Endothelial cell of umbilical vein (primary cell): ENCODE data around the gene ISM2. TPM values are rescaled to one million over a fixed set of nuclear protein-coding genes. Genes with fewer than 3 reads are reported as not detected.

Experiments used
- BruUV-seq: library from RNA; stranded (reverse); fragments of 400-500 nt; replicated peaks from 2 replicates; lab custom pipeline; 2021; lab: Mats Ljungman, UMichigan
- CTCF ChIA-PET: fragments of 300-600, 350-600 bp; sonication (Branson Sonifier 250); formaldehyde crosslinking; loops from one replicate; lab custom pipeline; 2021; ENCODE audit warnings: antibody characterized with exemption, inconsistent platforms; lab: Charles Lee
- POLR2A ChIA-PET: fragments of 300-600, 350-600 bp; sonication (Branson Sonifier 250); formaldehyde crosslinking; loops from one replicate; lab custom pipeline; 2021; ENCODE audit warnings: antibody characterized with exemption, inconsistent platforms; lab: Charles Lee
- DNase-seq: peaks from one replicate; pipeline ENCODE4 v3.0.0-alpha.2; 2011; ENCODE audit warnings: low read depth, low spot score
- FAIRE-seq: peaks from 2 replicates; lab custom pipeline; 2011; peaks lifted over from hg19 to GRCh38; lab: Jason Lieb, UNC
- H2AFZ ChIP-seq: 2 replicates; pipeline ENCODE4 v1.6.0; 2012; ENCODE audit warnings: low read depth, low read length, control low read depth, inconsistent platforms
- H3K27ac ChIP-seq: 2 replicates; pipeline ENCODE4 v1.5.1; 2011; ENCODE audit warnings: low read depth, mild to moderate bottlenecking, control low read depth, low read length, moderate library complexity; ENCODE audit not compliant: insufficient read depth
- H3K27me3 ChIP-seq, 2 experiments: 2 replicates each; pipeline versions ENCODE4 v1.6.0 to v1.6.1; 2011; ENCODE audit warnings: low read length in 2 of 2, mixed read lengths in 1 of 2; ENCODE audit not compliant: control insufficient read depth in 2 of 2, insufficient read depth in 2 of 2
- H3K36me3 ChIP-seq, 2 experiments: 2 replicates in 1 of 2; 3 replicates in 1 of 2; pipeline ENCODE4 v1.5.1; 2011; ENCODE audit warnings: low read length in 2 of 2, mild to moderate bottlenecking in 1 of 2, moderate library complexity in 1 of 2; ENCODE audit not compliant: control insufficient read depth in 2 of 2, insufficient read depth in 2 of 2; ENCODE audit errors: extremely low read depth in 1 of 2
- H3K4me1 ChIP-seq: 3 replicates; pipeline ENCODE4 v1.5.1; 2011; ENCODE audit warnings: mild to moderate bottlenecking, low read length; ENCODE audit not compliant: control insufficient read depth, insufficient read depth; ENCODE audit errors: extremely low read depth
- H3K4me2 ChIP-seq: 2 replicates; pipeline ENCODE4 v1.6.1; 2011; ENCODE audit warnings: low read length, control low read depth, mixed read lengths; ENCODE audit not compliant: insufficient read depth
- H3K4me3 ChIP-seq, 3 experiments: fragments of 200-600 bp in 1 of 3; sonication (generic), shearing (Covaris generic) in 1 of 3; replicated peaks in 1 of 3; 2 replicates each; pipeline ENCODE4 v1.5.1; 2011 to 2016; ENCODE audit warnings: control low read depth in 3 of 3, low read length in 3 of 3, mild to moderate bottlenecking in 2 of 3, inconsistent platforms in 1 of 3, low read depth in 1 of 3, moderate library complexity in 1 of 3; ENCODE audit not compliant: insufficient read depth in 1 of 3
- H3K79me2 ChIP-seq: 2 replicates; pipeline ENCODE4 v1.6.0; 2012; ENCODE audit warnings: low read length, inconsistent platforms; ENCODE audit not compliant: control insufficient read depth, insufficient read depth
- H3K9ac ChIP-seq: replicated peaks from 2 replicates; pipeline ENCODE3; 2011; ENCODE audit warnings: low read length, control low read depth; ENCODE audit not compliant: insufficient read depth; ENCODE audit errors: extremely low read depth
- H3K9me1 ChIP-seq: replicated peaks from 3 replicates; pipeline ENCODE4 v1.6.0; 2011; ENCODE audit warnings: mild to moderate bottlenecking, low read length; ENCODE audit not compliant: control insufficient read depth, insufficient read depth; ENCODE audit errors: extremely low read depth
- H3K9me3 ChIP-seq: replicated peaks from 2 replicates; pipeline ENCODE4 v1.5.1; 2012; ENCODE audit warnings: low read length, inconsistent platforms; ENCODE audit not compliant: control insufficient read depth, insufficient read depth
- H4K20me1 ChIP-seq: replicated peaks from 2 replicates; pipeline ENCODE3; 2011; ENCODE audit warnings: mild to moderate bottlenecking, low read length; ENCODE audit not compliant: control insufficient read depth, insufficient read depth; ENCODE audit errors: extremely low read depth
- CTCF ChIP-seq, 2 donors: IDR thresholded peaks; 1 replicate in 1 of 2; 2 replicates in 1 of 2; pipeline ENCODE4 v1.5.1; 2011; ENCODE audit warnings: low read length in 2 of 2, mild to moderate bottlenecking in 2 of 2, moderate library complexity in 2 of 2, control low read depth in 1 of 2, inconsistent platforms in 1 of 2, low read depth in 1 of 2; ENCODE audit not compliant: insufficient read depth in 1 of 2; ENCODE audit errors: extremely low read depth in 1 of 2
- EZH2 ChIP-seq: IDR thresholded peaks from 2 replicates; pipeline ENCODE4 v1.6.1; 2012; ENCODE audit warnings: borderline replicate concordance, low read depth, mild to moderate bottlenecking, moderate library complexity, low read length, inconsistent platforms; ENCODE audit not compliant: severe bottlenecking
- FOS ChIP-seq: IDR thresholded peaks from 2 replicates; pipeline ENCODE4 v1.6.1; 2011; ENCODE audit warnings: mild to moderate bottlenecking, low read length, moderate library complexity, borderline replicate concordance; ENCODE audit not compliant: insufficient read depth
- GATA2 ChIP-seq: IDR thresholded peaks from 2 replicates; pipeline ENCODE4 v1.7.0; 2011; ENCODE audit warnings: low read depth, mild to moderate bottlenecking, moderate library complexity, mixed read lengths, low read length; ENCODE audit not compliant: insufficient read length, insufficient read depth
- JUN ChIP-seq: IDR thresholded peaks from 2 replicates; pipeline ENCODE4 v1.6.1; 2011; ENCODE audit warnings: borderline replicate concordance, low read depth; ENCODE audit not compliant: insufficient read length, insufficient read depth
- MAX ChIP-seq: IDR thresholded peaks from 2 replicates; pipeline ENCODE4 v1.6.1; 2011; ENCODE audit not compliant: insufficient read depth, insufficient read length
- MYC ChIP-seq: IDR thresholded peaks from one replicate; pipeline ENCODE4 v1.6.1; 2011; ENCODE audit warnings: mild to moderate bottlenecking, low read depth, low read length
- POLR2A ChIP-seq: IDR thresholded peaks from 2 replicates; pipeline ENCODE4 v1.6.1; 2012; ENCODE audit warnings: low read depth, mild to moderate bottlenecking, control low read depth, low read length
- POLR2AphosphoS5 ChIP-seq: IDR thresholded peaks from 2 replicates; pipeline ENCODE4 v1.6.1; 2012; ENCODE audit warnings: low read depth, mild to moderate bottlenecking, control low read depth, low read length, moderate library complexity; ENCODE audit not compliant: insufficient read depth
- dilution Hi-C: fragments of 300-500 bp; cut with MboI; formaldehyde crosslinking; loops from one replicate; pipeline ENCODE4 v1.15.0; 2019; ENCODE audit warnings: low sequenced_read_pairs; ENCODE audit not compliant: extremely low pct_ligation_motif_present
- intact Hi-C: fragments of 100-400 bp; cut with micrococcal nuclease; formaldehyde crosslinking; loops from one replicate; pipeline ENCODE4 v1.10.0; 2022
- polyA plus RNA-seq, 4 experiments: library from polyadenylated mRNA; depleted of rRNA in 3 of 4; stranded (reverse) in 3 of 4; unstranded in 1 of 4; fragments of >200 nt; gene quantifications; 2 replicates each; pipeline versions ENCODE4 v1.2.1 to v1.2.3, GENCODE V29; 2011 to 2012; ENCODE audit warnings: missing spikeins in 1 of 4
- total RNA-seq: library from RNA; stranded (reverse); gene quantifications from 2 replicates; pipeline ENCODE4 v1.2.3, GENCODE V29; 2021

The ISM2 gene
- total and polyA plus RNA-seq, 2 donors (not counting 3 experiments of a cell fraction or from before 2014, with no cell fraction given) = not detected

GRCh38 chr14:77478029-77478428 is 20.6 kb downstream of the ISM2 start:
- POLR2A ChIA-PET = no interaction called here
- CTCF ChIA-PET = interaction anchor here (0.8 to 1.8 kb wide), 2 partner anchors 12 to 19 kb away, joined by 3 to 5 read pairs; no protein-coding TSS in a partner anchor

GRCh38 chr14:77475432-77476115 is 23.0 kb downstream of the ISM2 start:
- no peak overlapping the region for H3K4me3 ChIP-seq
- no peaks in the 10 kb centered on the region for H3K36me3 ChIP-seq
- no peaks in the 10 kb centered on the region for H3K9me3 ChIP-seq
- DNase-seq (no peak), FAIRE-seq (no peak)
- no peaks in the 10 kb centered on the region for H3K4me1 ChIP-seq
- no peak overlapping the region for H2AFZ ChIP-seq
- H3K79me2 ChIP-seq = no peaks in the 10 kb centered on the region
- H3K27me3 ChIP-seq = peaks cover 0 to 2% of the 10 kb centered on the region in 2 experiments
- no peaks in the 10 kb centered on the region for H3K9me1 ChIP-seq
- H4K20me1 ChIP-seq = no peaks in the 10 kb centered on the region
- H3K27ac ChIP-seq = no peak overlapping the region
- ChIA-PET POLR2A (no interaction called here), CTCF (interaction anchor here (1.8 to 1.9 kb wide), 3 partner anchors 14 to 76 kb away, joined by 4 to 6 read pairs (median 5); no protein-coding TSS in a partner anchor)
- dilution Hi-C loops = no loop called here
- no TSS peak for BruUV-seq
- TF ChIP-seq CTCF (IDR thresholded peaks at IDR 0.05; ENCODE audit: extremely low read depth in 1 of 2, insufficient read depth in 1 of 2, low read depth in 1 of 2, low read length in 2 of 2) (no peak), MAX (no peak), POLR2A (no peak), POLR2AphosphoS5 (no peak), JUN (no peak), MYC (no peak), EZH2 (no peak), GATA2 (no peak), FOS (no peak)
- intact Hi-C loops = no loop called here
- no peak overlapping the region for H3K9ac ChIP-seq
- no peak overlapping the region for H3K4me2 ChIP-seq

More at GRCh38 chr14:77478029-77478428, 20.6 kb downstream of the ISM2 start:
- H4K20me1 ChIP-seq = no peaks in the 10 kb centered on the region
- BruUV-seq = no TSS peak
- no peak overlapping the region for H3K4me2 ChIP-seq
- H3K27ac ChIP-seq = no peak overlapping the region
- H3K36me3 ChIP-seq = no peaks in the 10 kb centered on the region
- no peaks in the 10 kb centered on the region for H3K4me1 ChIP-seq
- intact Hi-C loops = no loop called here
- H3K79me2 ChIP-seq = no peaks in the 10 kb centered on the region
- FAIRE-seq (no peak), DNase-seq (no peak)
- no peak overlapping the region for H3K9ac ChIP-seq
- peaks cover 0 to 2% of the 10 kb centered on the region in 2 experiments for H3K27me3 ChIP-seq
- dilution Hi-C loops = no loop called here
- no peaks in the 10 kb centered on the region for H3K9me1 ChIP-seq
- no peak overlapping the region for H3K4me3 ChIP-seq
- TF ChIP-seq MAX (no peak), POLR2AphosphoS5 (no peak), GATA2 (no peak), POLR2A (no peak), JUN (no peak), EZH2 (no peak), MYC (no peak), FOS (no peak)
- no peaks in the 10 kb centered on the region for H3K9me3 ChIP-seq
- no peak overlapping the region for H2AFZ ChIP-seq
